Left colon (tissue), 2 donors: ENCODE results near the gene CTNS. TPM values are rescaled to one million over a fixed set of nuclear protein-coding genes. Genes with fewer than 3 reads are reported as not detected.

Source experiments
- ATAC-seq: fragments of 200-7000 bp; cut with Tn5 transposase; one replicate; pipeline ENCODE4 v1.9.1; 2020; ENCODE audit warnings: mild to moderate bottlenecking, moderate library complexity
- DNase-seq, 2 donors: peaks; one replicate each; pipeline ENCODE4 v3.0.0-alpha.2; 2020
- intact Hi-C, 2 donors: fragments of 100-400 bp; cut with DNase I in 1 of 2; cut with micrococcal nuclease in 1 of 2; formaldehyde crosslinking; loops; one replicate each; pipeline versions ENCODE4 v1.11.2 to v1.14.0; 2022; cut with DNase I, micrococcal nuclease
- total RNA-seq, 2 donors: library from RNA; stranded (reverse); fragmentation: NEBNext Ultra II Directional; extraction: Animal tissue kit (Norgen Biotek cat#: 25700); gene quantifications; one replicate each; pipeline ENCODE4 v1.2.1, GENCODE V29; 2021
- donor health status: DM: no; HTN: no; CAD: no.
- donor health status: DM: yes; HTN: yes; CAD: no.

Gene CTNS
- total RNA-seq, 2 donors from 2014 or later: 7.7 to 8.0 TPM

DNA sequence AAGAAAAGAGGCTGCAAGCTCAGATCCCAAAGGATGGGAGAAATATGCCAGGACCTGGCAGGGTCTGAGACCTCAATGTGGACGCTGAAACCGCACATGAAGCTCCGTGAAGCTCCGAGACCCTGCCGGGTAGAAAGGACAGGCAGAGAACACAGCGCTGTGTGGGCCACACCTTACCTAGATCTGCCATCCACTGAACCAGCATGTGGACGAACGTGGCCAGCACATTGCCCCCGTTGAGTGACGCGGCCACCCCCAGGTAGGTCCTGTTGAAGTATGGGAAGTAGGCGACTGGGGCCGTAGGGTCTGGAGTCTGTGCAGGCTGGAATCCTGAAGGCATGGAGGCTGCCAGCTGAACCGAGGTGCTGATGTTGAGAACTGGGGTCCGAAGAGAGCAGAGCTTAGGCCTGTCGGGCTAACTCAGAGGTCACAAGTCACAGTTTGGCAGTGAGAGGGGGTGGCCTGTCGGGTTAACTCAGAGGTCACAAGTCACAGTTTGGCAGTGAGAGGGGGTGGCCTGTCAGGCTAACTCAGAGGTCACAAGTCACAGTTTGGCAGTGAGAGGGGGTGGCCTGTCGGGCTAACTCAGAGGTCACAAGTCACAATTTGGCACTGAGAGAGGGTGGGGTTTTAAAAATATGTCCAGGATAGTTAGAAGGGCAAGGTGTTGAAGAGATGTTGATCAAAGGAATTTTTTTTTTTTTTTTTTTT is 21.2 kb upstream of the CTNS start:
- intact Hi-C loops: no loop called here

DNA sequence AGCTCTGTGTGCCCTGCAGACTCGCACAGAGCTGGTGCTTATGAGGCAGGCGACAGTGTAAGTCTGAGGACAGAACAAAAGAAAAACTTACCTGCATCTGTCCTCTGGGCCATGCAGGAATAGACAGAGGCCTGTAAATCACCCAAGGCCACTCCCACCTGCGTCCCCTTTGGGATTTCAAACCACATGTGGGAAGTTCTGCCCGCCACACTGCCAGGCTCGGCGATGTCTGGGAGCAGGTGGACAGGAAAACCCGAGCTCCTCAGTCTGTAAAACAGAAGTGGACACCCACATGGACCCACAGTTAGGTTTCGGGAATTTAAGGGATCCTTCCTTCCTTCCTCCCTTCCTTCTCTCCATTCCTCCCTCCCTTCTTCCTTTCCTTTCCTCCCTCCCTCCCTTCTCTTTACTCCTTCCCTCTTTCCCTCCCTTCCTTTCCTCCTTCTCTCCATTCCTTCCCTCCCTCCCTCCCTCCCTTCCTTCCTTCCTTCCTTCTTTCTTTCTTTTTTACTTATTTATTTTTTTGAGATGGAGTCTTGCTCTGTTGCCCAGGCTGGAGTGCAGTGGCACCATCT is 15.3 kb upstream of the CTNS start:
- intact Hi-C loops: no loop called here
- no peak for ATAC-seq
- no peak for DNase-seq

More for the DNA sequence above, 21.2 kb upstream of the CTNS start:
- no peak for DNase-seq
- ATAC-seq: no peak

- intact Hi-C loops: no loop called here
- ATAC-seq: no peak
- no peak for DNase-seq
Observed at GRCh38 chr17:3622977-3623594, 13.5 kb upstream of the CTNS start.

GRCh38 chr17:3626831-3627768 is 9.5 kb upstream of the CTNS start:
- no peak for DNase-seq
- ATAC-seq: no peak
- intact Hi-C loops: no loop called here

- intact Hi-C loops: no loop called here
- DNase-seq (no peak), ATAC-seq (no peak)
Observed at GRCh38 chr17:3627769-3628167, 8.8 kb upstream of the CTNS start.

DNA sequence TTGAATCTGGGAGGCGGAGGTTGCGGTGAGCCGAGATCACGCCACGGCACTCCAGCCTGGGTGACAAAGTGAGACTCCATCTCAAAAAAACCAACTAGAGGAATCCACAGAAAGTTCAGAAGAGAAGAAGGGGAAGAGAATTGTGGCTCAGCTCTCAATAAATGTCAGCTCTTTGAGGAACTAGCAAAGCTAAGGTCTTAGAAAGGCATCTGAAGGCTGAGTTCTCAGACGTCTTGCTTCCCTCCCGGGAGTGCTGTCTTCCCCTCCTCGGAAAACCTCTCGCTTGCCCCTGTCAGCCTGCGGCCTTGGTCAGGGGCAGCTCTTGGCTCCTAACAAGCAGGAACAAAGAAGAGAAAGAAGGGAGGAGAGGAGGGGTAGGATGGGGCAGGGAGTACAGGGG is 5.8 kb upstream of the CTNS start:
- intact Hi-C loops: no loop called here
- ATAC-seq: no peak
- DNase-seq: no peak

DNA sequence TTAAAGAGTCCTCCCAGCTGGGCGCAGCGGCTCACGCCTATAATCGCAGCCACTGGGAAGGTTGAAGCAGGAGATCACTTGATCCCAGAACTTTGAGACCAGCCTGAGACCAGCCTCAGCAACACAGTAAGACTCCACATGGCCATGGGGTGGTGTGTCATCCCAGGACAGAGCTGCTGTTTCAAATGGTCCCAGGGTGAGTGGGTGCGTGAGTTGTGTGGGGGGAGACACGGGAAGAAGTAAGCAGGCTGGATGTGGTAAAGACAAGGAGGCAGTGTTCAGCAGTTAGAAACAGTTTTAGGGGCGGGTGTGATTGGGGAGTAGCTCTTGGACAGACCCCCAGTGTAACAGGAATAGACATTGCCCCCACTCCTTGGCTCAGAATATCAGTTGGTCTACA is 4.3 kb upstream of the CTNS start:
- ATAC-seq (no peak), DNase-seq (no peak)
- intact Hi-C loops: no loop called here

DNA sequence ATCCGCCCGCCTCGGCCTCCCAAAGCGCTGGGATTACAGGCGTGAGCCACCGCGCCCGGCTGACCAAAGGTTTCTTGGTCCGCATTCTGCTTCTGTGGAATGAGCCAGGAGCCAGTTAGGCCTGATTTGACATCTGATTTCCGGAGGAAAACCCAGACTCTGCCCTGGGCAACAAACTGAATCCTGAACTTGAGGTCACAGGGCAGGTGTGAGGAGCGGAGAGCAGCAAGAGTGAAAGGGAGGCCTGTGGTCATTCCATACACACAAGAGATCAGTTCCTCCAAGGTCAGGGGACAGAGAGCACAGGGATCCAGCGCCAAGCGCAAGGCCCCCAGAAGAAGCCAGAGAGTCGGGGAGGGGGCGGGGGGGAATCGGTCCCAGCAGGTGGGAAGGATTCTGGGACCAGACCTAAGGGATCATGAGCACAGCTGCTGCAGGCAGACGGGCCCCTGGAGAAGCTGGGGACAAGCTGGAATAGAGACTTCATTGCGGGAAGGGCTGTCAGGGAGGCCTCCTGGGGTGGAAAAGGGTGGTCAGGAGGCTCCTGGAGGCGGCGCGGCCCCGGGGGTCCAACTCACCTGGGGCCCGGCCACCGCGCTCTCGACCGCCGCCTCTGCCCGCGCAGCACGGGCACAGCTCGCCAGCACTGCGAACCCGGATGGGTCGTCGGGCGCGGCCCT is 946 bp upstream of the CTNS start:
- ATAC-seq (peak; percentile 56), DNase-seq (peak; percentile 44 to 56)
- intact Hi-C loops: no loop called here

- intact Hi-C loops: no loop called here
- ATAC-seq: no peak
Observed at GRCh38 chr17:3636908-3637373, 381 bp downstream of the CTNS start.

GRCh38 chr17:3639981-3640596 is 3.5 kb downstream of the CTNS start:
- intact Hi-C loops: no loop called here
- DNase-seq: no peak
- ATAC-seq: no peak

More at GRCh38 chr17:3636908-3637373, 381 bp downstream of the CTNS start:
- no peak for DNase-seq

DNA sequence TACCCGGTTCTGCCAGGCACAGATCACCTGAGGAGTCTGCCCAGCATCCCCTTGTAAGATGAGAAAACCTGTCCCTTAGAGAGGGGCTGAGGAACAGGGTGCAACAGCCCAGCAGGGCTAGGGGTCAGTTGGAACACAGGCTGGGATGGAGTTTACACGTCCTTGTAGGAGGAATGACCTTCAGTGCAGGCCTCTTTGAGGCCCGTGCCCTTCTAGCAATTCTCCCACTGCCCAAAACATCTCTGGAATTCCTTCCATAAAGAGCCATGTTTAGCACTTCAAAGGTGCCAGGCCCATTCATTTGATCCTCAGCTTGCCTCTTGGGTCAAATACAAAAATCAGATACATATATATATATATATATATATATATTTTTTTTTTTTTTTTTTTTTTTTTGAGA is 4.5 kb downstream of the CTNS start:
- intact Hi-C loops: no loop called here
- DNase-seq: no peak
- no peak for ATAC-seq

- intact Hi-C loops: no loop called here
- DNase-seq: no peak
- ATAC-seq: no peak
Observed at GRCh38 chr17:3641717-3642486, 5.3 kb downstream of the CTNS start.

- intact Hi-C loops: no loop called here
- DNase-seq (no peak), ATAC-seq (no peak)
Observed at GRCh38 chr17:3643889-3644349, 7.4 kb downstream of the CTNS start.

DNA sequence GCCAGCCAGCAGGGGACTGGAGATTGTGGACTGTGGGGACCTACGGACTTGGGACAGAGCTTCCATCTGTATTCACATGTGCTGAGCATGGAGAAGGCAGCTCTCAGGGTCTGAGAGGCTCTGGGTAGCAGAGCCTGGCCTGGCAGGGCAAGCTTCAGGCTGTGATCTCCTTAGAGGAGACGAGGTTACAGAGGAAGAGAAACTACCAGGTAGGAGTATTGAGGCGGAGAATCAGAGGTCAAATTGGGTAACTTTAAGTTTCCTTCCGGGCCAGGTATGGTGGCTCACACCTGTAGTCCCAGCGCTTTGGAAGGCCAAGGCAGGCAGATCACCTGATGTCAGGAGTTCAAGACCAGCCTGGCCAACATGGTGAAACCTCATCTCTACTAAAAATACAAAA is 8.8 kb downstream of the CTNS start:
- DNase-seq: no peak
- no peak for ATAC-seq
- intact Hi-C loops: no loop called here

DNA sequence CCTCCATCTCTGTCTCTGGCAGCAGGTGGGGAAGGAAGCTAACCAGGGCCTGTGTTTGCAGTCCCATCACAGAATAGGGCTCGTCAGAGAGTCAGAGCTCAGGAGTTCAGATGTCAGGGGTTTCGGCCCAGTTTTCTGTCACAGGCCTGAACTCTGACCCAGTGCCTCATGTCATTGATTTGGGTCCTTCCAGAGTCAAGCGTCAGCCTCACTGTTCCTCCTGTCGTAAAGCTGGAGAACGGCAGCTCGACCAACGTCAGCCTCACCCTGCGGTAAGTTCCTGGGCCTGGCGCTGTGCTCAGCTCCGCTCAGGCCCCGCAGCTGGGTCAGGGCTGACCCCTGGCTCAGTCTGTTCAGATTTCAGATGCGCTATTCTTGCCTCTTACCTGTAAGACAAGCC is 10.7 kb downstream of the CTNS start:
- ATAC-seq (no peak), DNase-seq (no peak)
- intact Hi-C loops: no loop called here

DNA sequence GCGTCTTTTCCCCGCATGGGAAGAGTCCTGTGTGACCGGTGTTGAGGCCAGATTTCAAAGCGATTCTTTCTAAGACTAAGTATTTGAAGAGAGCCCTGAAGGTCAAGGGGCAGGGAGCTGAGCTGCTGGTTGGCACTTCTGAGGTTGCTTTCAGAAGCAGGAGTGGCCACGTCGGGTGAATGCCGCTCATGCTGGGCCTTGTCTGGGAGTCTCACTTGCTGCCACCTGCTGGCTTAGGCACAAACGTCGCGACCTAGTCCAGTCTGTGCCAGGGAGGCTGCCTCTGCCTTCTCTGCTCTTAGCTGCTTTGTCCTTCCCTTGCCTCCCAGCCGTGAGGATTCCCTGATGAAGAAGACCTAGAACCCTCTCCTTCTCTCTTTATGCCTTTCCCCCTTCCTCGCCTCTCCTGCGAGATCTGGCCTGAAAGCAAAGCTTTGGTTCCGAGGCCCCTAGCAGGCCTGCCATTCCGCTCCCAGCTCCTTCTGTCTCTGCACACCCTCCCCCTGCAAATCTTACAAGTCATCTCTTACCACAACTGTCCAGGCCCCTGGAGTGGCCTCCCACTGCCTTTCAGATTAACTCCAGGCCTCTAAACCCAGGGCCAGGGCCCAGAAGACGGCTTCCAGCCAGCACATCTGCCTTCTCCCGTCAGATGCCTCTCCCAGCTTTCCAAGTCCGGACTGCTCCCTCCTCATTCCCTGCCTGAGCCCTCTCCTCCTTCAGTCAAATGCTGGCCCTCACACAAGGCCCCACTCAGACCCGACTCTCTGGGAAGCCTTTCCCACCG is 11.4 kb downstream of the CTNS start:
- DNase-seq (peak; percentile 45 to 71), ATAC-seq (peak; percentile 95)
- intact Hi-C loops: no loop called here

GRCh38 chr17:3655766-3656165 is 19.2 kb downstream of the CTNS start:
- ATAC-seq (no peak), DNase-seq (no peak)
- intact Hi-C loops: no loop called here
